ENCODE results near the gene TEX50. TPM values are rescaled to one million over a fixed set of nuclear protein-coding genes. Genes with fewer than 3 reads are reported as not detected.
"Not testable (repeated sequence)": the region's sequence is repeated elsewhere in the genome, so short reads cannot be mapped to it uniquely, and the experiment has no call there.

The TEX50 gene
- total RNA-seq, 1 experiment from 2014 or later: not detected

DNA sequence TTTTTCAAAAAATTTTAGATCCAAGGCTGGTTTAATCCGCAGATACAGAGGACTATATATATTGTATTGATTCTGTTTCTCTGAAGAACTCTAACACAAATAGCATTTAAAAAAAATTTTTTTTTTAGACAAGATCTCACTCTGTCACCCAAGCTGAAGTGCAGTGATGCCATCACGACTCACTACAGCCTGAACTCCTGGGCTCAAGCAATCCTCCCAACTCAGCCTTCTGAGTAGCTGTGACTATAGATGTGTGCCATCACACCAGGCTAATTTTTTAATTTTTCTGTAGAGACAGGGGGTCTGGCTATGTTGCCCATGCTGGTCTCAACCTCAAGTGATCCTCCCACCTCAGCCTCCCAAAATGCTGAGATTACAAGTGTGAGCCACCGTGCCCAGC lies 31.5 kb downstream of the TEX50 start:
- ChIA-PET CTCF (no interaction called here), POLR2A (ENCODE audit: unreplicated experiment) (interaction anchor here (0.6 kb wide), 1 partner anchor 237 kb away, joined by 4 read pairs; no protein-coding TSS in a partner anchor)
- DNase-seq (peak; percentile 95), ATAC-seq (peak; percentile 100)
- Histone ChIP-seq H3K4me3 (ENCODE audit: low read length) (no peak overlapping the region), H4K20me1 (ENCODE audit: low read length) (no peaks in the 10 kb centered on the region), H3K27ac (ENCODE audit: low read length) (no peak overlapping the region), H2AFZ (ENCODE audit: low read length) (no peak overlapping the region), H3K79me2 (ENCODE audit: low read length) (no peaks in the 10 kb centered on the region), H3K4me2 (ENCODE audit: low read length) (peak overlapping the region; percentile 15), H3F3A (ENCODE audit: low read length, unreplicated experiment) (no peaks in the 10 kb centered on the region), H3K9me2 (replicated peaks; ENCODE audit: low read length) (no peaks in the 10 kb centered on the region), H3K27me3 (ENCODE audit: low read length) (no peaks in the 10 kb centered on the region), H3K9me3 (ENCODE audit: low read length) (no peaks in the 10 kb centered on the region), H3K9ac (ENCODE audit: low read length) (no peak overlapping the region), H3K4me1 (ENCODE audit: insufficient read depth, low read length) (peaks cover 10% of the 10 kb centered on the region), H3K36me3 (ENCODE audit: low read depth, low read length) (no peaks in the 10 kb centered on the region)
- no peak for TF ChIP-seq EZH2 (IDR thresholded peaks at IDR 0.05; ENCODE audit: low read length, unreplicated experiment)
- TF ChIP-seq EZH2phosphoT487 (IDR thresholded peaks at IDR 0.05; ENCODE audit: borderline replicate concordance, low read length): no peak
- TF ChIP-seq, protein P1, sequence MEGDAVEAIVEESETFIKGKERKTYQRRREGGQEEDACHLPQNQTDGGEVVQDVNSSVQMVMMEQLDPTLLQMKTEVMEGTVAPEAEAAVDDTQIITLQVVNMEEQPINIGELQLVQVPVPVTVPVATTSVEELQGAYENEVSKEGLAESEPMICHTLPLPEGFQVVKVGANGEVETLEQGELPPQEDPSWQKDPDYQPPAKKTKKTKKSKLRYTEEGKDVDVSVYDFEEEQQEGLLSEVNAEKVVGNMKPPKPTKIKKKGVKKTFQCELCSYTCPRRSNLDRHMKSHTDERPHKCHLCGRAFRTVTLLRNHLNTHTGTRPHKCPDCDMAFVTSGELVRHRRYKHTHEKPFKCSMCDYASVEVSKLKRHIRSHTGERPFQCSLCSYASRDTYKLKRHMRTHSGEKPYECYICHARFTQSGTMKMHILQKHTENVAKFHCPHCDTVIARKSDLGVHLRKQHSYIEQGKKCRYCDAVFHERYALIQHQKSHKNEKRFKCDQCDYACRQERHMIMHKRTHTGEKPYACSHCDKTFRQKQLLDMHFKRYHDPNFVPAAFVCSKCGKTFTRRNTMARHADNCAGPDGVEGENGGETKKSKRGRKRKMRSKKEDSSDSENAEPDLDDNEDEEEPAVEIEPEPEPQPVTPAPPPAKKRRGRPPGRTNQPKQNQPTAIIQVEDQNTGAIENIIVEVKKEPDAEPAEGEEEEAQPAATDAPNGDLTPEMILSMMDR (conservative IDR thresholded peaks at IDR 0.05; ENCODE audit: low read depth, low read length): no peak
- intact Hi-C loops (cut with micrococcal nuclease): no loop called here
- BruUV-seq (replicated peaks): no TSS peak

DNA sequence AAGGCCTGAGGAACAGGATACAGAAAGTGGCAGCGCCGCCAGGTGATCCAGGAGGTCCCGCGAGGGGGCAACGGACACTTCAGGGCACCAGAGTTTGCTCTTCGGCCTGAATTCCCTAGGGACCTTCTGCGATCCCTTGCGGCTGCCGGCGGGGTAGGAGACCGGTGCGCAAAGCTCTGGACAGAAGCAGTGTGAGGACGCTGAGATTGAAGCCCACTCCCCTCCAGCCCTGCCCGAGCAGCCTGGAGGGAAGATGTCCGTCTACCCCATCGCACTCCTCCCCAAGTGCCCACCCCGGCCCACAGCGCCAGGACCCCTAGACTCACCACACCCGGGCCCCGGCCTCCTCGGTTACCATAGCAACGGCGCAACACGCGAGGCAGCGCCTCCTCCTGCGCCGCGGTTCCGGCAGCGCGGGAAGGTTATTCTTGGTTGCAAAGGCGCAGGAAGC lies 34.4 kb downstream of the TEX50 start, which contains the start of gene ANKRD45:
TSS of gene ANKRD45 (minus strand) at position 361 of the 451 bp plus-strand sequence. CDS start 10,433 bp downstream, outside the sequence.
- TF ChIP-seq EZH2 (IDR thresholded peaks at IDR 0.05; ENCODE audit: low read length, unreplicated experiment) (no peak), EZH2phosphoT487 (IDR thresholded peaks at IDR 0.05; ENCODE audit: borderline replicate concordance, low read length) (no peak)
- TF ChIP-seq, protein P1 (conservative IDR thresholded peaks at IDR 0.05; ENCODE audit: low read depth, low read length): no peak
- ChIA-PET POLR2A (ENCODE audit: unreplicated experiment) (no interaction called here), CTCF (no interaction called here)
- Histone ChIP-seq H3K79me2 (ENCODE audit: low read length) (no peaks in the 10 kb centered on the region), H4K20me1 (ENCODE audit: low read length) (no peaks in the 10 kb centered on the region), H3K4me1 (ENCODE audit: insufficient read depth, low read length) (peaks cover 10% of the 10 kb centered on the region), H3K27me3 (ENCODE audit: low read length) (no peaks in the 10 kb centered on the region), H3K4me3 (ENCODE audit: low read length) (no peak within 1 kb of the TSS), H2AFZ (ENCODE audit: low read length) (no peak within 1 kb of the TSS), H3K4me2 (ENCODE audit: low read length) (no peak within 1 kb of the TSS), H3F3A (ENCODE audit: low read length, unreplicated experiment) (no peaks in the 10 kb centered on the region), H3K36me3 (ENCODE audit: low read depth, low read length) (no peaks in the 10 kb centered on the region), H3K9ac (ENCODE audit: low read length) (no peak within 1 kb of the TSS), H3K9me3 (ENCODE audit: low read length) (no peaks in the 10 kb centered on the region), H3K9me2 (replicated peaks; ENCODE audit: low read length) (no peaks in the 10 kb centered on the region), H3K27ac (ENCODE audit: low read length) (no peak within 1 kb of the TSS)
- BruUV-seq (replicated peaks): no TSS peak
- no peak for DNase-seq
- no peak for ATAC-seq
- intact Hi-C loops (cut with micrococcal nuclease): no loop called here

GRCh38 chr1:173674496-173674895 lies 39.4 kb downstream of the TEX50 start:
- H3K9ac ChIP-seq (ENCODE audit: low read length); ATAC-seq; H3K27ac ChIP-seq (ENCODE audit: low read length); H3K4me2 ChIP-seq (ENCODE audit: low read length); H3K9me2 ChIP-seq (replicated peaks; ENCODE audit: low read length); H2AFZ ChIP-seq (ENCODE audit: low read length); H4K20me1 ChIP-seq (ENCODE audit: low read length); H3F3A ChIP-seq (ENCODE audit: low read length, unreplicated experiment); intact Hi-C loops (cut with micrococcal nuclease); H3K36me3 ChIP-seq (ENCODE audit: low read depth, low read length); H3K4me3 ChIP-seq (ENCODE audit: low read length); H3K79me2 ChIP-seq (ENCODE audit: low read length); DNase-seq; BruUV-seq (replicated peaks); H3K4me1 ChIP-seq (ENCODE audit: insufficient read depth, low read length); H3K27me3 ChIP-seq (ENCODE audit: low read length); H3K9me3 ChIP-seq (ENCODE audit: low read length): not testable (repeated sequence)
- CTCF ChIA-PET: interaction anchor here (0.6 kb wide), 1 partner anchor 65 kb away, joined by 4 read pairs; no protein-coding TSS in a partner anchor
- POLR2A ChIA-PET (ENCODE audit: unreplicated experiment): interaction anchor here (0.7 kb wide), 1 partner anchor 186 kb away, joined by 3 read pairs; no protein-coding TSS in a partner anchor

DNA sequence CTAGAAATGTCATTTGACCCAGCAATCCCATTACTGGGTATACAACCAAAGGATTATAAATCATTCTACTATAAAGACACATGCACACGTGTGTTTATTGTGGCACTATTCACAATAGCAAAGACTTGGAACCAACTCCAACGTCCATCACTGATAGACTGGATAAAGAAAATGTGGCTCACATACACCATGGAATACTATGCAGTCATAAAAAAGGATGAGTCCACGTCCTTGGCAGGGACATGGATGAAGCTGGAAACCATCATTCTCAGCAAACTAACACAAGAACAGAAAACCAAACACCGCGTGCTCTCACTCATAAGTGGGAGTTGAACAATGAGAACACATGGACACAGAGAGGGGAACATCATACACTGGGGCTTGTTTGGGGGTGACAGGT lies 45.0 kb downstream of the TEX50 start:
- H3K4me3 ChIP-seq (ENCODE audit: low read length); H3K9ac ChIP-seq (ENCODE audit: low read length); CTCF ChIA-PET; H3K27me3 ChIP-seq (ENCODE audit: low read length); BruUV-seq (replicated peaks); H3F3A ChIP-seq (ENCODE audit: low read length, unreplicated experiment); POLR2A ChIA-PET (ENCODE audit: unreplicated experiment); ATAC-seq; H4K20me1 ChIP-seq (ENCODE audit: low read length); H3K27ac ChIP-seq (ENCODE audit: low read length); DNase-seq; H3K4me1 ChIP-seq (ENCODE audit: insufficient read depth, low read length); H3K36me3 ChIP-seq (ENCODE audit: low read depth, low read length); H3K9me3 ChIP-seq (ENCODE audit: low read length); intact Hi-C loops (cut with micrococcal nuclease); H3K4me2 ChIP-seq (ENCODE audit: low read length); H3K79me2 ChIP-seq (ENCODE audit: low read length); H2AFZ ChIP-seq (ENCODE audit: low read length); H3K9me2 ChIP-seq (replicated peaks; ENCODE audit: low read length): not testable (repeated sequence)
